ENCODE data around the gene AFTPH. TPM values are rescaled to one million over a fixed set of nuclear protein-coding genes. Genes with fewer than 3 reads are reported as not detected.
A peak's percentile ranks its signal among the peaks of the same experiment; 100 is the strongest.

The AFTPH gene
- total RNA-seq, 4 donors from 2014 or later, result 30.3 to 52.8 (median 43.8) TPM

- intact Hi-C loops (cut with DNase I), result no loop called here
- Histone ChIP-seq H3K27ac (no peak overlapping the region), H3K36me3 (peaks cover 0 to 10% (median 0%) of the 10 kb centered on the region in 3 donors), H3K9me3 (no peaks in the 10 kb centered on the region), H3K4me3 (no peak overlapping the region), H3K27me3 (no peaks in the 10 kb centered on the region), H3K4me1 (peaks cover 0 to 14% (median 0%) of the 10 kb centered on the region in 3 donors)
- 77% methylated on average over 4 of the region's 4 CpGs for WGBS, 2 donors
- no peak for DNase-seq
- TF ChIP-seq POLR2A (IDR thresholded peaks at IDR 0.05) (no peak), CTCF (IDR thresholded peaks at IDR 0.05) (no peak)
Observed at GRCh38 chr2:64558445-64559081, 34.4 kb downstream of the AFTPH start.

GRCh38 chr2:64562148-64562784, 38.1 kb downstream of the AFTPH start:
- TF ChIP-seq POLR2A (IDR thresholded peaks at IDR 0.05) (no peak), CTCF (IDR thresholded peaks at IDR 0.05) (peak in 4 of 6 experiments; percentile 15 to 34 (median 18))
- Histone ChIP-seq H3K27ac (no peak overlapping the region), H3K4me3 (no peak overlapping the region), H3K27me3 (no peaks in the 10 kb centered on the region), H3K4me1 (peaks cover 0 to 33% (median 6%) of the 10 kb centered on the region in 3 donors), H3K9me3 (no peaks in the 10 kb centered on the region), H3K36me3 (peaks cover 0 to 6% (median 0%) of the 10 kb centered on the region in 3 donors)
- WGBS, 2 donors, result 76 to 77% methylated on average over 2 of the region's 2 CpGs
- intact Hi-C loops (cut with DNase I), result no loop called here
- DNase-seq, result no peak

DNA sequence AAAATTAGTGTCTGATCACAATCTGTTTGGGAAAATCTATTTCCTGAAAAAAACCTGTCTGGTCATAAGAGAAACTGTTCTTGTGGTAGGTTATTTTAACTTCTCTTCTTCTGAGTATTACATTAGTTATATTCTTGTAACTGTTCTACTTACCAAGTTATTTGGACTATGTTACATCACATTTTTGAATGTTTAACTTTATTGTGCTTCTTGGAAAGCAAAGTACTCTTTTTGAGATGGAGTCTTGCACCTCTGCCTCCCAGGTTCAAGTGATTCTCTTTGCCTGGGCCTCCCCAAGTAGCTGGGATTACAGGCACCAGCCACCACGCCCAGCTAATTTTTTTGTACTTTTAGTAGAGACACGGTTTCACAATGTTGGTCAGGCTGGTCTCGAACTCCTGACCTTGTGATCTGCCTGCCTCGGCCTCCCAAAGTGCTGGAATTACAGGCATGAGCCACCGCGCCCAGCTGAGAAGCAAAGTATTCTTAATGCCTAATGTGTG, 39.4 kb downstream of the AFTPH start:
- peaks cover 0 to 33% (median 6%) of the 10 kb centered on the region in 3 donors for H3K4me1 ChIP-seq
- no peaks in the 10 kb centered on the region for H3K9me3 ChIP-seq
- peaks cover 0 to 9% (median 0%) of the 10 kb centered on the region in 3 donors for H3K36me3 ChIP-seq
- DNase-seq, result no peak
- WGBS, 2 donors, result 67 to 83% methylated on average over 6 of the region's 6 CpGs
- H3K27me3 ChIP-seq, result no peaks in the 10 kb centered on the region
- TF ChIP-seq POLR2A (IDR thresholded peaks at IDR 0.05) (no peak), CTCF (IDR thresholded peaks at IDR 0.05) (no peak)
- H3K27ac ChIP-seq, result no peak overlapping the region
- no peak overlapping the region for H3K4me3 ChIP-seq
- intact Hi-C loops (cut with DNase I), result no loop called here

DNA sequence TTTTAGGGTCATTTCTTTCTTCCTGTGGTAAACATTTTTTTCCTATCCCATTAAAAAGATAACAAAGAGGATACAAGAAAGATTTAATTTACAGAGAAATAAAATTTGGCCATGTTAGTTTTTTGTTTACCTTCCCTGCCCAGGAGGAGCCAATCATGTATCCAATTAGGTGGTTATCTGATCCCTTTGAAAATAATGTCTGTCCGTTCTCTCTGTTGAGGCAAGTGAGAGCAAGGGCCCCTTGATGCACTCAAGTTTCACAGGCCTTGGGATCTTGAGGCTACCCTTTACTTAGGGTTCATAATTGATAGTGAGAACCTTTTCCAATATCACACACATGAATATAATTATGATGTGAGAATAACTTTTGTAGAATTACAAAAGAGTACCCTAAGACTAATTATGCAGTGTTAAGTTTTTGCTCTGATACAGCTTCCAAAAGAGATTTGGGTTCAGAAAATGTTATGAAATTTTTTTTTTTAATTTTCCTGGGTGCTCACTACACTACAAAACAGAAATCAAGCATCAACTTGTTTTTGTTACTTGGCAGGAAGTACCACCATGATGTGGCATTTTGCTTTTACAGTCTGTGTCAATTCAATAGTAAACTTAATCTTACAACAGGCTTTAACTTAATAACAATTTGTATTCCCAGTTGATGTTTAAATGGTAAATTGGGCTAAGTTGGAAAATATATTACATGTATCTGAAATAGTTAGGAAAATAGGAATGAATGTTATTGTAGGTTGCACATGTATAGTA, 42.0 kb downstream of the AFTPH start:
- Histone ChIP-seq H3K4me3 (no peak overlapping the region), H3K27me3 (no peaks in the 10 kb centered on the region), H3K27ac (peak overlapping the region in 2 of 4 donors; percentile 38 to 65), H3K4me1 (peaks cover 0 to 33% (median 6%) of the 10 kb centered on the region in 3 donors), H3K9me3 (no peaks in the 10 kb centered on the region), H3K36me3 (peaks cover 0 to 29% (median 0%) of the 10 kb centered on the region in 3 donors)
- 50 to 64% methylated on average over 1 of the region's 1 CpG for WGBS, 2 donors
- TF ChIP-seq POLR2A (IDR thresholded peaks at IDR 0.05) (no peak), CTCF (IDR thresholded peaks at IDR 0.05) (no peak)
- DNase-seq, result no peak
- intact Hi-C loops (cut with DNase I), result no loop called here

All from esophagus squamous epithelium (tissue), 5 donors.